Chondrocyte (in vitro differentiated cells): Measurements from ENCODE around the gene MAP3K5. TPM values are rescaled to one million over a fixed set of nuclear protein-coding genes. Genes with fewer than 3 reads are reported as not detected.
"Not testable (repeated sequence)": the region's sequence is repeated elsewhere in the genome, so short reads cannot be mapped to it uniquely, and the experiment has no call there.

ENCODE experiments used
- DNase-seq: peaks from one replicate; pipeline ENCODE4 v3.0.0; 2021; ENCODE audit warnings: mixed read lengths, low spot score
- H3K27ac Mint-ChIP-seq: one replicate; pipeline ENCODE4 v1.8.0; 2021; ENCODE audit warnings: mild to moderate bottlenecking, moderate library complexity, mixed read lengths; ENCODE audit not compliant: unreplicated experiment
- H3K27me3 Mint-ChIP-seq: 2 replicates; pipeline ENCODE4 v1.8.0; 2021; ENCODE audit warnings: low read depth, mixed read lengths
- H3K36me3 Mint-ChIP-seq: 2 replicates; pipeline ENCODE4 v1.8.0; 2021; ENCODE audit warnings: low read depth, mixed read lengths
- H3K4me1 Mint-ChIP-seq: 2 replicates; pipeline ENCODE4 v1.8.0; 2021; ENCODE audit warnings: low read depth, mild to moderate bottlenecking, mixed read lengths
- H3K4me3 Mint-ChIP-seq: one replicate; pipeline ENCODE4 v1.8.0; 2021; ENCODE audit warnings: mild to moderate bottlenecking, moderate library complexity, mixed read lengths; ENCODE audit not compliant: unreplicated experiment
- H3K9me3 Mint-ChIP-seq: 2 replicates; pipeline ENCODE4 v1.8.0; 2021; ENCODE audit warnings: low read depth, mixed read lengths
- CTCF ChIP-seq: fragments of 200-600 bp; sonication (generic); IDR thresholded peaks from 2 replicates; pipeline ENCODE4 v1.5.0; 2021; ENCODE audit warnings: antibody characterized with exemption, mild to moderate bottlenecking, moderate library complexity
- total RNA-seq: library from RNA; stranded (reverse); gene quantifications from 3 replicates; pipeline ENCODE4 v1.2.1, GENCODE V29; 2021

Gene MAP3K5
- total RNA-seq, 1 donor from 2014 or later, result 4.6 TPM

- H3K27me3 Mint-ChIP-seq, result no peaks in the 10 kb centered on the region
- H3K27ac Mint-ChIP-seq, result peak overlapping the region; percentile 92
- no peak for DNase-seq
- peak overlapping the region; percentile 87 for H3K4me3 Mint-ChIP-seq
- peaks cover 45% of the 10 kb centered on the region for H3K4me1 Mint-ChIP-seq
- no peaks in the 10 kb centered on the region for H3K9me3 Mint-ChIP-seq
- TF ChIP-seq CTCF, result no peak
- H3K36me3 Mint-ChIP-seq, result no peaks in the 10 kb centered on the region
These were observed 782 bp downstream of the MAP3K5 start for GRCh38 chr6:136791296-136792094.

GRCh38 chr6:136790411-136791295 is 1.6 kb downstream of the MAP3K5 start:
- H3K4me3 Mint-ChIP-seq, result peak overlapping the region; percentile 87
- peak overlapping the region; percentile 92 for H3K27ac Mint-ChIP-seq
- no peak for TF ChIP-seq CTCF
- peaks cover 39% of the 10 kb centered on the region for H3K4me1 Mint-ChIP-seq
- no peak for DNase-seq
- H3K36me3 Mint-ChIP-seq, result no peaks in the 10 kb centered on the region
- no peaks in the 10 kb centered on the region for H3K9me3 Mint-ChIP-seq
- H3K27me3 Mint-ChIP-seq, result no peaks in the 10 kb centered on the region

- H3K27ac Mint-ChIP-seq, H3K27me3 Mint-ChIP-seq, H3K4me3 Mint-ChIP-seq, H3K9me3 Mint-ChIP-seq, H3K36me3 Mint-ChIP-seq, DNase-seq: not testable (repeated sequence)
- peaks cover 39% of the 10 kb centered on the region for H3K4me1 Mint-ChIP-seq
These were observed 2.8 kb downstream of the MAP3K5 start for GRCh38 chr6:136789440-136789839.

- Mint-ChIP-seq H3K27me3 (no peaks in the 10 kb centered on the region), H3K4me3 (peak overlapping the region; percentile 3), H3K9me3 (no peaks in the 10 kb centered on the region), H3K36me3 (no peaks in the 10 kb centered on the region), H3K4me1 (peaks cover 37% of the 10 kb centered on the region), H3K27ac (peak overlapping the region; percentile 55)
- no peak for TF ChIP-seq CTCF
- DNase-seq, result no peak
These were observed 4.0 kb downstream of the MAP3K5 start for GRCh38 chr6:136788069-136788902.

GRCh38 chr6:136787726-136788068 is 4.6 kb downstream of the MAP3K5 start:
- no peaks in the 10 kb centered on the region for H3K9me3 Mint-ChIP-seq
- no peaks in the 10 kb centered on the region for H3K36me3 Mint-ChIP-seq
- H3K4me1 Mint-ChIP-seq, result peaks cover 36% of the 10 kb centered on the region
- H3K27me3 Mint-ChIP-seq, result no peaks in the 10 kb centered on the region
- H3K27ac Mint-ChIP-seq, result no peak overlapping the region
- no peak for DNase-seq
- H3K4me3 Mint-ChIP-seq, result no peak overlapping the region
- no peak for TF ChIP-seq CTCF
